ENCODE measurements around the gene CEP57.
A peak's percentile ranks its signal among the peaks of the same experiment; 100 is the strongest.

The CEP57 gene

GRCh38 chr11:95789506-95790122 lies 684 bp upstream of the CEP57 start, which contains the start of gene FAM76B:
Gene FAM76B, minus strand, starts transcription at chr11:95789782. Its CDS starts 304 bp downstream, at chr11:95789478.
- TF ChIP-seq CTCF (conservative IDR thresholded peaks at IDR 0.05; ENCODE audit: low read depth, low read length), result no peak
- H3K4me3 ChIP-seq (ENCODE audit: low read depth, low read length), result peak within 1 kb of the TSS; percentile 93
- peak; percentile 100 for DNase-seq (ENCODE audit: low read depth)

DNA sequence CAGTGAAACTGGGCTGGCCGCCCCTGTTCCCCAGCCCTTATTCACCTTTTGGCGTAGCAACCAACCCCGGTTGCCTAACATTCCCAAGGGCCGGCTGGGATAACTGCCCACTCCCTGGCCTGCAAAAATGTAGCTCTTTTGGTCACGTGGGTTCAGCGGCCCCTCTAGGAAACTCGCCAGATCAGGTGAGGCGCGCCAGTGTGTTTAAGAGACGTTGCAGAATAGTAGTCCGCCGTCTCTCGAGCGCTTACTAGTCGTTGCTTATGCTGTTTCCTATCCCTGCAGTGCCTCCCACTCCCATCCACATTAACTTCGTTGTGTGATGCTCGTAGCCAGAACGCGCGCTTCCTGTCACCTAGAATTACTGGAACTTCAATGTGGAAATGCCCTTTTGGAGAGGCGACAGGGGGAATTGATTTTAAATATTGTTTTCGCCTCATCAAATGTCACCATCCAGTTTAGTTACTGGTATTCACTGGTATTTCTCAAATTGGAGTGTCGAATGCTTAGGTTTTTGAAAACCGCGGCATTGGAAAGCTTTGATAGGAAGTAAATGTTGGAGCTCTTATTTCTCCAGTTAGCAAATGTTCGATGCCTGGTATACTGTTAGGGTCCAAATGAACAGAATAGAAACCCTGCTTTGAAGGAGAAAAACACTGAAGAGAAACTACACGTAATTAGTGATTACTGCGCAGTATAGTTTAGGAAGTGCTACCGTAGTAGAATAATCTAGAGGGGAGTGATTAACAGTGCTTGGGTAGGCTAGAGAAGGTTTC lies 823 bp downstream of the CEP57 start:
- peak; percentile 83 for DNase-seq (ENCODE audit: low read depth)
- H3K4me3 ChIP-seq (ENCODE audit: low read depth, low read length), result peak overlapping the region; percentile 93
- TF ChIP-seq CTCF (conservative IDR thresholded peaks at IDR 0.05; ENCODE audit: low read depth, low read length), result no peak

- no peak for TF ChIP-seq CTCF (conservative IDR thresholded peaks at IDR 0.05; ENCODE audit: low read depth, low read length)
- H3K4me3 ChIP-seq (ENCODE audit: low read depth, low read length), result peak overlapping the region; percentile 93
- DNase-seq (ENCODE audit: low read depth), result no peak
Observed at GRCh38 chr11:95791709-95792033, 1.4 kb downstream of the CEP57 start.

GRCh38 chr11:95792200-95792599 lies 1.9 kb downstream of the CEP57 start:
- TF ChIP-seq CTCF (conservative IDR thresholded peaks at IDR 0.05; ENCODE audit: low read depth, low read length), result no peak
- DNase-seq (ENCODE audit: low read depth), result no peak
- no peak overlapping the region for H3K4me3 ChIP-seq (ENCODE audit: low read depth, low read length)

GRCh38 chr11:95792700-95793099 lies 2.4 kb downstream of the CEP57 start:
- DNase-seq (ENCODE audit: low read depth), result no peak
- no peak for TF ChIP-seq CTCF (conservative IDR thresholded peaks at IDR 0.05; ENCODE audit: low read depth, low read length)
- H3K4me3 ChIP-seq (ENCODE audit: low read depth, low read length), result no peak overlapping the region

- no peak for DNase-seq (ENCODE audit: low read depth)
- no peak overlapping the region for H3K4me3 ChIP-seq (ENCODE audit: low read depth, low read length)
- no peak for TF ChIP-seq CTCF (conservative IDR thresholded peaks at IDR 0.05; ENCODE audit: low read depth, low read length)
Observed at GRCh38 chr11:95793116-95793515, 2.8 kb downstream of the CEP57 start.

- peak; percentile 4 for DNase-seq (ENCODE audit: low read depth)
- TF ChIP-seq CTCF (conservative IDR thresholded peaks at IDR 0.05; ENCODE audit: low read depth, low read length), result no peak
Observed at GRCh38 chr11:95794086-95794485, 3.8 kb downstream of the CEP57 start.

More at GRCh38 chr11:95794086-95794485, 3.8 kb downstream of the CEP57 start:
- no peak overlapping the region for H3K4me3 ChIP-seq (ENCODE audit: low read depth, low read length)
